Naive thymus-derived CD4-positive, alpha-beta T cell (primary cell): Measurements from ENCODE around the gene CASR. TPM values are rescaled to one million over a fixed set of nuclear protein-coding genes. Genes with fewer than 3 reads are reported as not detected.
A peak's percentile ranks its signal among the peaks of the same experiment; 100 is the strongest.
"Not testable (repeated sequence)": the region's sequence is repeated elsewhere in the genome, so short reads cannot be mapped to it uniquely, and the experiment has no call there.

Experiments used
- ATAC-seq: fragments of 150-1000 bp; cut with Tn5 transposase; 2 replicates; pipeline ENCODE4 v1.10.0; 2021; ENCODE audit warnings: mild to moderate bottlenecking, moderate library complexity
- CTCF ChIA-PET: fragments of 350-600 bp; sonication (Branson Sonifier 250); formaldehyde crosslinking; loops from one replicate; lab custom pipeline; 2021; ENCODE audit warnings: antibody characterized with exemption; lab: Charles Lee
- POLR2A ChIA-PET: fragments of 350-600 bp; sonication (Branson Sonifier 250); formaldehyde crosslinking; loops from one replicate; lab custom pipeline; 2021; ENCODE audit warnings: antibody characterized with exemption, inconsistent platforms; lab: Charles Lee
- DNase-seq, 9 donors: peaks; one replicate each; pipeline versions ENCODE4 v3.0.0 to v3.0.0-alpha.2; 2020 to 2022; ENCODE audit warnings: mixed read lengths in 1 of 9
- H3K27ac ChIP-seq: one replicate; pipeline ENCODE4 v1.7.0; 2013; ENCODE audit warnings: mild to moderate bottlenecking, low read depth, low read length, moderate library complexity
- H3K27me3 ChIP-seq, 2 donors: one replicate each; pipeline ENCODE4 v1.7.0; 2013; ENCODE audit warnings: low read length in 2 of 2, mild to moderate bottlenecking in 2 of 2, moderate library complexity in 2 of 2; ENCODE audit not compliant: control insufficient read depth in 2 of 2, insufficient read depth in 2 of 2
- H3K36me3 ChIP-seq, 3 experiments: 1 replicate in 2 of 3; 2 replicates in 1 of 3; pipeline ENCODE4 v1.7.0; 2013; ENCODE audit warnings: low read length in 3 of 3, mild to moderate bottlenecking in 3 of 3, moderate library complexity in 1 of 3; ENCODE audit not compliant: insufficient read depth in 3 of 3, control insufficient read depth in 2 of 3
- H3K4me1 ChIP-seq, 2 donors: one replicate each; pipeline ENCODE4 v1.7.0; 2013; ENCODE audit warnings: low read length in 2 of 2, mild to moderate bottlenecking in 2 of 2, moderate library complexity in 1 of 2; ENCODE audit not compliant: control insufficient read depth in 2 of 2, insufficient read depth in 2 of 2
- H3K4me3 ChIP-seq: 2 replicates; pipeline ENCODE4 v1.7.0; 2013; ENCODE audit warnings: mild to moderate bottlenecking, low read length
- H3K9me3 ChIP-seq, 3 experiments: 1 replicate in 2 of 3; 2 replicates in 1 of 3; pipeline ENCODE4 v1.7.0; 2013; ENCODE audit warnings: low read length in 3 of 3; ENCODE audit not compliant: control insufficient read depth in 2 of 3
- H3K27ac Mint-ChIP-seq, 9 donors: one replicate each; pipeline ENCODE4 v1.8.0; 2020 to 2022; ENCODE audit warnings: mixed read lengths in 9 of 9, mild to moderate bottlenecking in 8 of 9, moderate library complexity in 5 of 9, inconsistent platforms in 2 of 9
- H3K27me3 Mint-ChIP-seq, 5 donors: one replicate each; pipeline ENCODE4 v1.8.0; 2021 to 2022; ENCODE audit warnings: mixed read lengths in 5 of 5, mild to moderate bottlenecking in 1 of 5
- H3K36me3 Mint-ChIP-seq, 5 donors: one replicate each; pipeline ENCODE4 v1.8.0; 2020 to 2022; ENCODE audit warnings: mixed read lengths in 5 of 5, mild to moderate bottlenecking in 3 of 5, inconsistent platforms in 1 of 5
- H3K4me1 Mint-ChIP-seq, 7 donors: one replicate each; pipeline ENCODE4 v1.8.0; 2020 to 2022; ENCODE audit warnings: mixed read lengths in 7 of 7, mild to moderate bottlenecking in 3 of 7, inconsistent platforms in 1 of 7
- H3K4me3 Mint-ChIP-seq, 10 donors: one replicate each; pipeline ENCODE4 v1.8.0; 2020 to 2022; ENCODE audit warnings: mild to moderate bottlenecking in 10 of 10, mixed read lengths in 10 of 10, moderate library complexity in 6 of 10, inconsistent platforms in 2 of 10
- H3K9me3 Mint-ChIP-seq, 11 donors: one replicate each; pipeline ENCODE4 v1.8.0; 2020 to 2022; ENCODE audit warnings: mixed read lengths in 11 of 11, mild to moderate bottlenecking in 4 of 11, inconsistent platforms in 1 of 11, moderate library complexity in 1 of 11
- intact Hi-C, 2 donors: fragments of 100-400 bp; cut with micrococcal nuclease; formaldehyde crosslinking; loops; one replicate each; pipeline ENCODE4 v1.15.1; 2023
- polyA plus RNA-seq, 2 donors: library from polyadenylated mRNA; unstranded; fragments of 300-500 nt; fragmentation: Illumina TruSeq; gene quantifications; one replicate each; pipeline ENCODE4 v1.2.3, GENCODE V29; 2021
- total RNA-seq, 6 experiments: library from RNA in 5 of 6; stranded (reverse) in 5 of 6; gene quantifications; 1 replicate in 5 of 6; 2 replicates in 1 of 6; pipeline ENCODE4 v1.2.3 and lab custom pipeline; 2021 to 2026

The CASR gene
- total and polyA plus RNA-seq, 7 experiments from 2014 or later: 0.02 TPM; not detected in 5

DNA sequence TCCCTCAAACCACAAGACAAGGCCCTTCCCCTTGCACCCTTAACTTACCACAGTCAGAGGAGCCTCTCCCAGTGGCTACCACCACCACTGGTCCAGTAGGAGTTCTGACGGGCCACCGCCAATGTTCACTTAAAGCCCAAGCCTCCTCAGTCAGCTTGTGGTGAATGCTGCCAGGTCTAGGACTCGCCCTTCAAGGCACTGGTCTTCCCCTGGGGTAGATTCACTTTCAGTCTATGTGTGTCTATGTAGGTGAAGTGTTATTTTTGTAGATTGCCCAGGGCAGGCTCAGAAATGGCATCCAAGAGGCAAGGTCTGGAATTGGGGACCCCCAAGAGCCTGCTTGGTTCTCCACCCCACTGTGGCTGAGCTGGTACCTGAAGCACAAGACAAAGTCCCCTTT is 15.4 kb upstream of the CASR start:
- H3K4me1 Mint-ChIP-seq: no peaks in the 10 kb centered on the region
- no peaks in the 10 kb centered on the region for H3K36me3 ChIP-seq
- no peaks in the 10 kb centered on the region for H3K9me3 ChIP-seq
- no peaks in the 10 kb centered on the region for H3K4me1 ChIP-seq
- H3K27me3 Mint-ChIP-seq: peaks cover 0 to 31% (median 17%) of the 10 kb centered on the region in 5 donors
- POLR2A ChIA-PET: no interaction called here
- intact Hi-C loops: no loop called here
- H3K36me3 Mint-ChIP-seq: peaks cover 0 to 5% (median 4%) of the 10 kb centered on the region in 5 donors
- no peak for DNase-seq
- no peak for ATAC-seq
- no peaks in the 10 kb centered on the region for H3K27me3 ChIP-seq
- H3K27ac Mint-ChIP-seq: no peak overlapping the region
- peaks cover 0 to 15% (median 5%) of the 10 kb centered on the region in 11 donors for H3K9me3 Mint-ChIP-seq
- H3K4me3 Mint-ChIP-seq: no peak overlapping the region
- H3K27ac ChIP-seq: no peak overlapping the region
- CTCF ChIA-PET: no interaction called here
- H3K4me3 ChIP-seq: no peak overlapping the region

GRCh38 chr3:122169911-122170310 is 13.6 kb upstream of the CASR start:
- Histone ChIP-seq H3K36me3 (no peaks in the 10 kb centered on the region), H3K27ac (no peak overlapping the region), H3K27me3 (no peaks in the 10 kb centered on the region), H3K4me1 (no peaks in the 10 kb centered on the region), H3K9me3 (no peaks in the 10 kb centered on the region), H3K4me3 (no peak overlapping the region)
- Mint-ChIP-seq H3K27me3 (peaks cover 0 to 37% (median 17%) of the 10 kb centered on the region in 5 donors), H3K9me3 (peaks cover 0 to 20% (median 5%) of the 10 kb centered on the region in 11 donors), H3K27ac (no peak overlapping the region), H3K4me1 (no peaks in the 10 kb centered on the region), H3K4me3 (no peak overlapping the region), H3K36me3 (peaks cover 0 to 5% (median 4%) of the 10 kb centered on the region in 5 donors)
- no peak for DNase-seq
- intact Hi-C loops: no loop called here
- POLR2A ChIA-PET: no interaction called here
- ATAC-seq: no peak
- CTCF ChIA-PET: no interaction called here

DNA sequence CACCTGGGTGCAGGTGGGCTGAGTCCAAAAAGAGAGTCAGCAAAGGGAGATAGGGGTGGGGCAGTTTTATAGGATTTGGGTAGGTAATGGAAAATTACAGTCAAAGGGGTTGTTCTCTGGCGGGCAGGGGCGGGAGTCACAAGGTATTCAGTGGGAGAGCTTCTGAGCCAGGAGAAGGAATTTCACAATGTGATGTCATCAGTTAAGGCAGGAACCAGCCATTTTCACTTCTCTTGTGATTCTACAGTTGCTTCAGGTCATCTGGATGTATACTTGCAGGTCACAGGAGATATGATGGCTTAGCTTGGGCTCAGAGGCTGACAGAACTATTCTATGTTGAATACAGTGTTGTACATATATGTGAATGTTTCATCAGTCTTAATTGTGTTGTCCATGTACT is 12.1 kb upstream of the CASR start:
- H3K4me1 ChIP-seq, ATAC-seq, H3K27ac Mint-ChIP-seq, H3K4me1 Mint-ChIP-seq, DNase-seq, H3K27me3 ChIP-seq, H3K4me3 ChIP-seq, H3K4me3 Mint-ChIP-seq, H3K27ac ChIP-seq, POLR2A ChIA-PET, H3K36me3 ChIP-seq, H3K36me3 Mint-ChIP-seq, H3K9me3 ChIP-seq, CTCF ChIA-PET, intact Hi-C loops: not testable (repeated sequence)
- H3K27me3 Mint-ChIP-seq: peaks cover 13 to 40% (median 22%) of the 10 kb centered on the region in 5 donors
- peaks cover 0 to 17% (median 5%) of the 10 kb centered on the region in 11 donors for H3K9me3 Mint-ChIP-seq

DNA sequence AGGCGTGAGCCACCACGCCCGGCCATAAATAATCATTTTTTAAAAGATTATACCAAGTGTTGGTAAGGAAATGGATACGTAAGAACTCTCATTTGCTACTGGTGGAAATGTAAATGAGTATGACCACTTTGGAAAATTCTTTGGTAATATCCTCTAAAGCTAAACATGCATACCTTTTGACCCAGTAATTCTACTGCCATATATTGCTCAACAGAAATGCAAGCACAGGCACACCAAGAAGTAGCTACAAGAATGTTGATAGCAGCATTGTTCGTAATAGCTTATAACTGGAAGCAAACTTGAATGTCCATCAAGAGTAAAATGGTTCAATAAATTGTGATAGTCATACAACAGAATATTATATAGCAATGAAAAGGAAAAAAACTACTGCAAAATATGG is 4.8 kb upstream of the CASR start:
- Mint-ChIP-seq H3K9me3 (peaks cover 0 to 11% (median 0%) of the 10 kb centered on the region in 11 donors), H3K27ac (no peak overlapping the region), H3K36me3 (peaks cover 0 to 1% (median 0%) of the 10 kb centered on the region in 5 donors), H3K4me3 (no peak overlapping the region), H3K4me1 (peaks cover 0 to 5% (median 4%) of the 10 kb centered on the region in 7 donors), H3K27me3 (peaks cover 46 to 64% (median 52%) of the 10 kb centered on the region in 5 donors)
- POLR2A ChIA-PET: interaction anchor here (0.5 kb wide), 1 partner anchor 528 kb away, joined by 3 read pairs; no protein-coding TSS in a partner anchor
- no peak for DNase-seq
- Histone ChIP-seq H3K4me3 (no peak overlapping the region), H3K36me3 (no peaks in the 10 kb centered on the region), H3K27ac (no peak overlapping the region), H3K4me1 (no peaks in the 10 kb centered on the region), H3K9me3 (no peaks in the 10 kb centered on the region), H3K27me3 (peaks cover 0 to 3% of the 10 kb centered on the region in 2 donors)
- CTCF ChIA-PET: interaction anchor here (0.7 kb wide), 1 partner anchor 88 kb away, joined by 3 read pairs; no protein-coding TSS in a partner anchor
- no peak for ATAC-seq
- intact Hi-C loops: no loop called here

GRCh38 chr3:122183893-122184590 is 574 bp downstream of the CASR start:
- Histone ChIP-seq H3K36me3 (no peaks in the 10 kb centered on the region), H3K9me3 (no peaks in the 10 kb centered on the region), H3K27ac (no peak overlapping the region), H3K27me3 (peaks cover 3 to 8% of the 10 kb centered on the region in 2 donors), H3K4me3 (no peak overlapping the region), H3K4me1 (no peaks in the 10 kb centered on the region)
- DNase-seq (no peak), ATAC-seq (no peak)
- intact Hi-C loops: no loop called here
- H3K36me3 Mint-ChIP-seq: no peaks in the 10 kb centered on the region
- no peak overlapping the region for H3K27ac Mint-ChIP-seq
- peaks cover 0 to 8% (median 7%) of the 10 kb centered on the region in 7 donors for H3K4me1 Mint-ChIP-seq
- CTCF ChIA-PET: interaction anchor here (0.5 kb wide), 1 partner anchor 1744 kb away, joined by 3 read pairs; no protein-coding TSS in a partner anchor
- peak overlapping the region in 6 of 10 donors; percentile 9 to 70 (median 56) for H3K4me3 Mint-ChIP-seq
- POLR2A ChIA-PET: no interaction called here
- peaks cover 65 to 80% (median 78%) of the 10 kb centered on the region in 5 donors for H3K27me3 Mint-ChIP-seq
- peaks cover 0 to 2% (median 0%) of the 10 kb centered on the region in 11 donors for H3K9me3 Mint-ChIP-seq

- ChIA-PET CTCF (no interaction called here), POLR2A (no interaction called here)
- Histone ChIP-seq H3K36me3 (no peaks in the 10 kb centered on the region), H3K27me3 (peaks cover 3 to 8% of the 10 kb centered on the region in 2 donors), H3K4me3 (no peak overlapping the region), H3K27ac (no peak overlapping the region), H3K4me1 (no peaks in the 10 kb centered on the region), H3K9me3 (no peaks in the 10 kb centered on the region)
- Mint-ChIP-seq H3K4me1 (peaks cover 0 to 8% (median 7%) of the 10 kb centered on the region in 7 donors), H3K27ac (no peak overlapping the region), H3K9me3 (peaks cover 0 to 2% (median 0%) of the 10 kb centered on the region in 11 donors), H3K27me3 (peaks cover 65 to 81% (median 80%) of the 10 kb centered on the region in 5 donors), H3K4me3 (no peak overlapping the region), H3K36me3 (no peaks in the 10 kb centered on the region)
- ATAC-seq: no peak
- no peak for DNase-seq
- intact Hi-C loops: no loop called here
Measured at GRCh38 chr3:122184591-122184929, 1.1 kb downstream of the CASR start.
